GM23248 (cell line): ENCODE results near the gene SNX18. TPM values are rescaled to one million over a fixed set of nuclear protein-coding genes. Genes with fewer than 3 reads are reported as not detected.

Experiments used
- DNase-seq: peaks from one replicate; pipeline ENCODE4 v3.0.0-alpha.2; 2015
- H2AFZ ChIP-seq: fragments of 200-600 bp; sonication (generic); 2 replicates; pipeline ENCODE4 v1.6.1; 2016; ENCODE audit warnings: antibody characterized with exemption
- H3F3A ChIP-seq: fragments of 200-600 bp; sonication (generic); 2 replicates; pipeline ENCODE4 v1.6.1; 2016; ENCODE audit warnings: mild to moderate bottlenecking, antibody characterized with exemption, mixed run types; ENCODE audit not compliant: insufficient read depth
- H3K27ac ChIP-seq: fragments of 200-600 bp; sonication (generic); 2 replicates; pipeline ENCODE4 v1.5.1; 2016; ENCODE audit warnings: mild to moderate bottlenecking
- H3K27me3 ChIP-seq: fragments of 200-600 bp; sonication (generic); replicated peaks from 2 replicates; pipeline ENCODE4 v1.6.1; 2016; ENCODE audit warnings: mild to moderate bottlenecking; ENCODE audit not compliant: insufficient read depth
- H3K36me3 ChIP-seq: fragments of 200-600 bp; sonication (generic); 2 replicates; pipeline ENCODE4 v1.6.1; 2016; ENCODE audit warnings: low read depth, mild to moderate bottlenecking
- H3K4me1 ChIP-seq: fragments of 200-600 bp; sonication (generic); 2 replicates; pipeline ENCODE4 v1.6.1; 2016; ENCODE audit warnings: mild to moderate bottlenecking; ENCODE audit not compliant: insufficient read depth
- H3K4me2 ChIP-seq: fragments of 200-600 bp; sonication (generic); one replicate; pipeline ENCODE4 v1.6.1; 2016; ENCODE audit warnings: mild to moderate bottlenecking; ENCODE audit not compliant: unreplicated experiment
- H3K4me3 ChIP-seq: fragments of 200-600 bp; sonication (generic); 2 replicates; pipeline ENCODE4 v1.5.1; 2016; ENCODE audit warnings: mild to moderate bottlenecking
- H3K79me2 ChIP-seq: fragments of 200-600 bp; sonication (generic); 2 replicates; pipeline ENCODE4 v1.6.1; 2016; ENCODE audit warnings: mild to moderate bottlenecking; ENCODE audit not compliant: insufficient read depth
- H3K9ac ChIP-seq: fragments of 200-600 bp; sonication (generic); 2 replicates; pipeline ENCODE4 v1.6.1; 2016; ENCODE audit warnings: mild to moderate bottlenecking
- H3K9me2 ChIP-seq: fragments of 200-600 bp; sonication (generic); 2 replicates; pipeline ENCODE4 v1.6.1; 2016; ENCODE audit warnings: mixed run types, mild to moderate bottlenecking, moderate library complexity; ENCODE audit not compliant: insufficient read depth
- H3K9me3 ChIP-seq: fragments of 200-600 bp; sonication (generic); one replicate; pipeline ENCODE4 v1.6.1; 2017; ENCODE audit warnings: low read depth
- H4K20me1 ChIP-seq: fragments of 200-600 bp; sonication (generic); 2 replicates; pipeline ENCODE4 v1.6.0; 2016; ENCODE audit not compliant: insufficient read depth
- EZH2 ChIP-seq: fragments of 200-600 bp; sonication (generic); IDR thresholded peaks from 2 replicates; pipeline ENCODE4 v1.6.1; 2018; ENCODE audit warnings: antibody characterized with exemption, mild to moderate bottlenecking; ENCODE audit not compliant: insufficient read depth, poor library complexity, severe bottlenecking
- EZH2phosphoT487 ChIP-seq: fragments of 200-600 bp; sonication (generic); IDR thresholded peaks from 2 replicates; pipeline ENCODE4 v1.6.1; 2018; ENCODE audit warnings: antibody characterized with exemption, moderate library complexity, mild to moderate bottlenecking, low read depth; ENCODE audit not compliant: insufficient read depth
- WGBS, 2 experiments: methylation state at CpG; one replicate each; pipeline ENCODE4 v1.1.6; 2015 to 2017; ENCODE audit warnings: low lambda C conversion rate in 2 of 2, low coverage in 1 of 2; ENCODE audit errors: missing lambda C conversion rate in 2 of 2; 5-methylcytosine and 5-hydroxymethylcytosine counted together
- in situ Hi-C: fragments of 300-500 bp; cut with MboI; formaldehyde crosslinking; loops from 2 replicates; pipeline ENCODE4 v1.15.0; 2020
- polyA plus RNA-seq: library from polyadenylated mRNA; unstranded; fragments of >200 nt; fragmentation: Nextera tagmentation; extraction: Ambion mirVana; gene quantifications from 2 replicates; pipeline ENCODE4 v1.2.1, GENCODE V29; 2016
- total RNA-seq: library from RNA; depleted of rRNA; stranded (reverse); fragments of >200 nt; shearing (Covaris generic); gene quantifications from 2 replicates; pipeline ENCODE4 v1.2.3, GENCODE V29; 2014

The SNX18 gene
- total and polyA plus RNA-seq, 2 experiments from 2014 or later = 14.2 to 77.3 TPM

DNA sequence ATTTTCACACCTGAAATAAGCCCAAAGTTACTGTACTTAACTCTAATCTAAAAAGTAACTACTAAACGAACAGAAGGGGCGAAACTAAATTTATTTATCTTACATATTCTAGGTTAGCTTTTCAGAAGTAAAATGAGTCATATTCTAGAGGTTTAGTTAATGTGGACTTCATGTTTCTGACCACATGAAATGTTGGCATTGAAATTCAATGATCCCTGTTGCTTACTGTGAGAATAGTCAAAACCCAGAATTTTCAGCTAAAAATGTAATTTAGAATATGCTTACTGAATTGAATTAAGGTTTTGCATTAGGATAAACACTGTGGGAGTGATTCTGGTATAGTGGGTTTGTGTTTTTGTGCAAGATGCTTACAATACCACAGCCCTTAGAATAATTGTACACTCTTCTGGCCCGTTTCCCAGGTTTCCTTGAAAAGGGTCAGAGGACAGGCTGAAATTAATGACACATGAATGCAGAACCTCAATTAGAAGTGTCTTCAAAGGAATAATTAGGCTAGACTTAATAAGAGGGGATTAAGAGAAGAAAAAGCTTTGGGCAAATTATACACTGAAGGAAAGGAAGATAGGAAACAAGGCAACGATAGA is 1.4 kb upstream of the SNX18 start:
- WGBS, 2 experiments = 57 to 64% methylated on average over 4 of the region's 4 CpGs
- Histone ChIP-seq H3K4me1 (peaks cover 26% of the 10 kb centered on the region), H2AFZ (no peak overlapping the region), H3K4me3 (no peak overlapping the region), H3K9ac (no peak overlapping the region), H3K27ac (peak overlapping the region; percentile 84), H3F3A (peaks cover 44% of the 10 kb centered on the region), H3K27me3 (no peaks in the 10 kb centered on the region), H3K79me2 (peaks cover 34% of the 10 kb centered on the region), H4K20me1 (no peaks in the 10 kb centered on the region), H3K9me2 (no peaks in the 10 kb centered on the region), H3K4me2 (peak overlapping the region; percentile 4), H3K9me3 (no peaks in the 10 kb centered on the region), H3K36me3 (no peaks in the 10 kb centered on the region)
- no peak for TF ChIP-seq EZH2
- no peak for TF ChIP-seq EZH2phosphoT487
- in situ Hi-C loops = loop anchor here (10.0 kb wide), 2 partner anchors 349 to 639 kb away; no protein-coding TSS in a partner anchor
- peak; percentile 35 for DNase-seq

DNA sequence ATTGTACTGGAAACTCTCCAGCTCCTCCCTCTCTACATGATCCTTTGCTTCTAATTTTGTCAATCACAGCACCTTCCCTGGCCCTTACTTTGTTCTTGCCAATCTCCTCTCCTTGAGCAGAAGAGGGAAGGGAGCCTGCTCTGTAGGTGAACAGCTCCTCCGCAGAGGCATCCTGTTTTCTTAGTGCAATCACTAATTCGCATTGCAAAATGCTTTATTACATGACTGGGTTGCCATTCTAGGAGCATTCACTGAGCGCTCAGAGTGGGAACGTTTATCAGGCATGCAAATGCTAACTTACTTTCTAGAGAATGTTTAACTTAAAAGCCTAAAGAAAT is 416 bp upstream of the SNX18 start:
- Histone ChIP-seq H3K36me3 (no peaks in the 10 kb centered on the region), H3K4me2 (peak overlapping the region; percentile 83), H3K4me3 (peak overlapping the region; percentile 65), H3K9me3 (no peaks in the 10 kb centered on the region), H2AFZ (peak overlapping the region; percentile 85), H3K27ac (no peak overlapping the region), H3K27me3 (no peaks in the 10 kb centered on the region), H3K9ac (peak overlapping the region; percentile 28; the same call in 1 of the 2 replicates), H3K79me2 (peaks cover 44% of the 10 kb centered on the region), H3K4me1 (peaks cover 36% of the 10 kb centered on the region), H3F3A (peaks cover 46% of the 10 kb centered on the region), H3K9me2 (no peaks in the 10 kb centered on the region), H4K20me1 (no peaks in the 10 kb centered on the region)
- 10 to 11% methylated on average over 4 of the region's 4 CpGs for WGBS, 2 experiments
- TF ChIP-seq EZH2 = no peak
- no peak for TF ChIP-seq EZH2phosphoT487
- in situ Hi-C loops = loop anchor here (10.0 kb wide), 2 partner anchors 348 to 638 kb away; no protein-coding TSS in a partner anchor
- no peak for DNase-seq

DNA sequence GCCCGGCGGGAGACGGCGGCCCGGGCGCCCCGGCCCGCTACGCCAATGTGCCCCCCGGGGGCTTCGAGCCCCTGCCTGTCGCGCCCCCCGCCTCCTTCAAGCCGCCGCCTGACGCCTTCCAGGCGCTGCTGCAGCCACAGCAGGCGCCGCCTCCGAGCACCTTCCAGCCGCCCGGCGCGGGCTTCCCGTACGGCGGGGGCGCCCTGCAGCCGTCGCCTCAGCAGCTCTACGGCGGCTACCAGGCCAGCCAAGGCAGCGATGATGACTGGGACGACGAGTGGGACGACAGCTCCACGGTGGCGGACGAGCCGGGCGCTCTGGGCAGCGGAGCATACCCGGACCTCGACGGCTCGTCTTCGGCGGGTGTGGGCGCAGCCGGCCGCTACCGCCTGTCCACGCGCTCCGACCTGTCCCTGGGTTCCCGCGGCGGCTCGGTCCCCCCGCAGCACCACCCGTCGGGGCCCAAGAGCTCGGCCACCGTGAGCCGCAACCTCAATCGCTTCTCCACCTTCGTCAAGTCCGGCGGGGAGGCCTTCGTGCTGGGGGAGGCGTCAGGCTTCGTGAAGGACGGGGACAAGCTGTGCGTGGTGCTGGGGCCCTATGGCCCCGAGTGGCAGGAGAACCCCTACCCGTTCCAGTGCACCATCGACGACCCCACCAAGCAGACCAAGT is 723 bp downstream of the SNX18 start:
- peaks cover 56% of the 10 kb centered on the region for H3K79me2 ChIP-seq
- no peaks in the 10 kb centered on the region for H3K36me3 ChIP-seq
- H3K27ac ChIP-seq = peak overlapping the region; percentile 52
- no peaks in the 10 kb centered on the region for H4K20me1 ChIP-seq
- peak overlapping the region; percentile 52 for H2AFZ ChIP-seq
- peak overlapping the region; percentile 73 for H3K9ac ChIP-seq
- peaks cover 46% of the 10 kb centered on the region for H3K4me1 ChIP-seq
- in situ Hi-C loops = loop anchor here (10.0 kb wide), 2 partner anchors 347 to 637 kb away; no protein-coding TSS in a partner anchor
- H3K9me2 ChIP-seq = no peaks in the 10 kb centered on the region
- WGBS, 2 experiments = 2 to 3% methylated on average over 60 to 67 of the region's 79 CpGs
- no peaks in the 10 kb centered on the region for H3K9me3 ChIP-seq
- TF ChIP-seq EZH2phosphoT487 = no peak
- TF ChIP-seq EZH2 = no peak
- peaks cover 46% of the 10 kb centered on the region for H3F3A ChIP-seq
- H3K4me2 ChIP-seq = peak overlapping the region; percentile 98
- no peaks in the 10 kb centered on the region for H3K27me3 ChIP-seq
- DNase-seq = peak; percentile 76
- H3K4me3 ChIP-seq = peak overlapping the region; percentile 98

DNA sequence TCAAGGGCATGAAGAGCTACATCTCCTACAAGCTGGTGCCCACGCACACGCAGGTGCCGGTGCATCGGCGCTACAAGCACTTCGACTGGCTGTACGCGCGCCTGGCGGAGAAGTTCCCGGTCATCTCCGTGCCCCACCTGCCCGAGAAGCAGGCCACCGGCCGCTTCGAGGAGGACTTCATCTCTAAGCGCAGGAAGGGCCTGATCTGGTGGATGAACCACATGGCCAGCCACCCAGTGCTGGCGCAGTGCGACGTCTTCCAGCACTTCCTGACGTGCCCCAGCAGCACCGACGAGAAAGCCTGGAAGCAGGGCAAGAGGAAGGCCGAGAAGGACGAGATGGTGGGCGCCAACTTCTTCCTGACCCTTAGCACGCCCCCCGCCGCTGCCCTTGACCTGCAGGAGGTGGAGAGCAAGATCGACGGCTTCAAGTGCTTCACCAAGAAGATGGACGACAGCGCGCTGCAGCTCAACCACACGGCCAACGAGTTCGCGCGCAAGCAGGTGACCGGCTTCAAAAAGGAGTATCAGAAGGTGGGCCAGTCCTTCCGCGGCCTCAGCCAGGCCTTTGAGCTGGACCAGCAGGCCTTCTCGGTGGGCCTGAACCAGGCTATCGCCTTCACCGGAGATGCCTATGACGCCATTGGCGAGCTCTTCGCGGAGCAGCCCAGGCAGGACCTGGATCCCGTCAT is 1.4 kb downstream of the SNX18 start:
- H3F3A ChIP-seq = peaks cover 51% of the 10 kb centered on the region
- H3K4me2 ChIP-seq = peak overlapping the region; percentile 98
- no peaks in the 10 kb centered on the region for H3K36me3 ChIP-seq
- H3K4me1 ChIP-seq = peaks cover 53% of the 10 kb centered on the region
- peak; percentile 55 for DNase-seq
- TF ChIP-seq EZH2phosphoT487 (no peak), EZH2 (no peak)
- peaks cover 62% of the 10 kb centered on the region for H3K79me2 ChIP-seq
- peak overlapping the region; percentile 98 for H3K4me3 ChIP-seq
- H3K9ac ChIP-seq = peak overlapping the region; percentile 73
- H2AFZ ChIP-seq = 0 out of 2 replicates have a peak overlapping the region, but pooled peaks have one; percentile 52
- H3K27me3 ChIP-seq = no peaks in the 10 kb centered on the region
- no peaks in the 10 kb centered on the region for H3K9me2 ChIP-seq
- in situ Hi-C loops = loop anchor here (10.0 kb wide), 2 partner anchors 346 to 636 kb away; no protein-coding TSS in a partner anchor
- H3K27ac ChIP-seq = peak overlapping the region; percentile 55
- 0 out of 2 replicates have a peak, but pooled peaks cover 5% of the 10 kb centered on the region for H4K20me1 ChIP-seq
- 29 to 46% methylated on average over 49 to 50 of the region's 50 CpGs for WGBS, 2 experiments
- H3K9me3 ChIP-seq = no peaks in the 10 kb centered on the region
